B cell (primary cell): ENCODE results near the gene AIG1.

Experiments
- CTCF ChIP-seq: fragments of 200-600 bp; IDR thresholded peaks from one replicate; pipeline ENCODE4 v1.8.0; 2022; ENCODE audit warnings: antibody characterized with exemption, mild to moderate bottlenecking
- EZH2 ChIP-seq: IDR thresholded peaks from 2 replicates; pipeline ENCODE4 v1.6.1; 2012; ENCODE audit warnings: borderline replicate concordance, low read depth, mild to moderate bottlenecking, moderate library complexity, low read length; ENCODE audit not compliant: insufficient read depth, poor library complexity, severe bottlenecking

GRCh38 chr6:143034689-143035334 lies 25.9 kb upstream of the AIG1 start:
- TF ChIP-seq CTCF (no peak), EZH2 (no peak)
